ENCODE results near the gene DIABLO.
"Not testable (repeated sequence)": the region's sequence is repeated elsewhere in the genome, so short reads cannot be mapped to it uniquely, and the experiment has no call there.

The DIABLO gene

DNA sequence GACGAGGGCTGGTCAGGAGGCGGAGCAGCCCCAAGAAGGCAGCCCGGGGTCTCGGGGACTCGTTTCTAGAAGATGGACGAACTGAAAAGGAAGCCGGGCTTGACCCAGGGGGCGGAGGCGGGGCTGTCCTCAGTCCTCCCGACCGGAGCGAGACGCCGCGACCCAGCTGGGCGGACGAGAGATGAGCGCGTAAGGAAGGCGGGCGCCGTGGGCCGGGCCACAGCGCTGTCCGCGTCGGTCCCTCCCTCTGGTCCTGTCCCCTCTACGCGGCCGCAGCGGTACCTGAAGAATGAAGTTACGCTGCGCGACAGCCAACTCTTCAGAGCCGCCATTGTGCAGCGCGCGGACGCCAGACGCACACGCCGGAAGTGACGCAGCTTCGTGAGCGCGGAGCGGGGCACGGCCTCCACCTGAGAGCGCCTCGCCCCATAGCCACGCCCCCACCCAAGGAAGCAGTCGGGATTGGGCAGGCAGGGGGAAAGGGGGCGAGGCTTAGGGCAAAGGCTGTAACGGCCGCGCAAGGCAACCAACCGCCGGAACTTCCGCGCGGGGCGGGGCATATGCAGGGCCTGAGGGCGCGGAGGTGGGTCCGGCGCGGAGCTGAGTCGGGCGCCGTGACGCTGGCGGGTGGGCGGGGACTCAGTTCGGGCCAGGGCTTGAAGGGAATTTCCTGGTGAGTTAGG lies at the start of gene DIABLO:
TSS of gene DIABLO (minus strand) at position 370 of the 683 bp plus-strand sequence. CDS start at position 332, 38 bp downstream.
- peak; percentile 100 for DNase-seq

DNA sequence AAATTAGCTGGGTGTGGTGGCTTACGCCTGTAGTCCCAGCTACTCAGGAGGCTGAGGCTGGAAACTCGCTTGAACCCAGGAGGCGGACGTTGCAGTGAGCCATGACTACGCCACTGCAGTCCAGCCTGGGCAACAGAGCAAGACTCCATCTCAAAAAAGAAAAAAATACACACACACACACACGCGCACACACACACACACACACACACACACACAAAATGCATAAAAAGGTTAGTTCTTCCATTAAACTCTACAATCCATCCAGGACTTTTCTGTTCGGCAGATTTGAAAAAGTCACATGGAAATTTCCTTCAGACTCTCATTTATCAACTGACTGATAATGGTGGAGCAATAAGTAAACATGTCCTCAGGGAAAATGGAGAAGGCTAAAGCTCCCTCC lies 49.6 kb upstream of the DIABLO start:
- no peak for DNase-seq

DNA sequence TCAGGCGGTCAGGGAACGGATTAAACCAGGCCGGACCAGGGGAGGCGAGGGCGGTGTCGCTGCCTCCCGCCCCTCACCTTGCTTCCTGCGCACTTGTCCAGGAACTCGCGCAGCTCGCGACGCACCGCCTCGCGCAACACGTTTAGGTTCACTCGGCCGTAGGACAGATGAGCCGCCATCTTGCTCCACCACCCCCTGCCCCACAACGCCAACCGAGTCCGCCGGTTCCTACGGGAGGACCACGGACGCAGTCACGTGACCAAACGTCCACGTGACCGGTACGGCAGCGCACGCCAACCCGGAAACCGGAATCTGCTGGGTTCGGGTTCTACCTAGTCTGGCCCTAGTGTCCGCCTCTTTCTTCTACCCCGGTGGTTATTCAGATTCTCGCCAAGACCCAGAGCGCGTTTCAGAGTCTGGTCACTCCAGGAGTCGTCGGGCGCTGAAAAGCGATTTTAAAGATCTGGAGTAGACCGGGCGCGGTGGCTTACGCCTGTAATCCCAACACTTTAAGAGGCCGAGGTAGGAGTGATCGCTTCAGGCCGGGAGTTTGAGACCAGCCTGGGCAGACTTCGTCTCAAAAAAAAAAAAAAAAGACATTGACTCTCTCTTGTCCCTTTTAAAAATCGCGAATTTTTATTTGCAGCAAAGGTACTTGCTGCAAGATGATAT lies 40.5 kb upstream of the DIABLO start, which contains the start of gene VPS33A:
TSS of gene VPS33A (minus strand) at position 265 of the 672 bp plus-strand sequence. CDS start at position 179, 86 bp downstream.
- DNase-seq, result peak; percentile 93

DNA sequence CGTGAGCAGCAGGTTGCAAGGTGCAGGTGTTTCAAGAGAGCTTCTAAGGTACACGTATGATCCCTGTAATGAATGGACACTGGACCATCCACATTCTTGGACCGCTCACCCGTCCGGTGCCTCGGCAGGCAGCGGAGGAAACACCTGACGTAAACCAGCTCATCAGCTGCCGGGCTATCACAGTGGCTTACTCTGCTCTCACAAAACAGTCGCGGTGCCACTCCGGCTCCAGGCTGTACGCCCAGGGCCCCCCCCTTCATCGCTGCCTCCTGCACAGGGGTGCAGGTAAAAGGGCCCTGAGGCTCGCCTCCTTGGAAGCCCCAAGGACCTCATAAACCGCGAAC lies 40.0 kb upstream of the DIABLO start:
- DNase-seq, result peak; percentile 54

- no peak for DNase-seq
Observed at GRCh38 chr12:122265476-122265875, 39.6 kb upstream of the DIABLO start.

DNA sequence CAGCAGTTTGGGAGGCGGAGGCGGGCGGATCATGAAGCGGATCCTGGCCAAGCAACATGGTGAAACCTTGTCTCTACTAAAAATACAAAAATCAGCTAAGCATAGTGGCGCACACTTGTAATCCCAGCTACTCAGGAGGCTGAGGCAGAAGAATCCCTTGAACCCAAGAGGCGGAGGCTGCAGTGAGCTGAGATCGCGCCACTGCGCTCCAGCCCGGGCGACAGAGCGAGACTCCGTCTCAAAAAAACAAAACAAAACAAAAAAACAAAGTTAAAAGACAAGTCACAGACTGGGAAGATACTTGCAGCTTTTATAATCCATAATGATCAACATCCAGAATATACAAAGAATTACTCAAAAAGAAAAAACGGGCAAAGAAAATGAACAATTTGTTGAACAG lies 34.9 kb upstream of the DIABLO start:
- not testable (repeated sequence) for DNase-seq

- not testable (repeated sequence) for DNase-seq
Observed at GRCh38 chr12:122258939-122259338, 33.1 kb upstream of the DIABLO start.

DNA sequence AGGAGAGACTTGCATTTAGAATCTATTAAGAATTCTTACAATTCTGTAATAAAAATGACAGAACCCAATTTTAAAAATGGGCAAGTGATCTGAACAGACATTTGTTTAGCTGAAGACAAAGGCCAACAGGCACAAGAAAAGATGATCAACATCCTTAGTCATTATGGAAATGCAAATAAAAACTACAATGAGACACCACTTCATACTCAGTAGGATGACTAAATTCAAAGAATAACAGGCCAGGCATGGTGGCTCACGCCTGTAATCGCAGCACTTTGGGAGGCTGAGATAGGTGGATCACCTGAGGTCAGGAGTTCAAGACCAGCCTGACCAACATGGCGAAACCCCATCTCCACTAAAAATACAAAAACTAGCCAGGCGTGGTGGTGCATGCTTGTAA lies 32.6 kb upstream of the DIABLO start:
- DNase-seq, result not testable (repeated sequence)

DNA sequence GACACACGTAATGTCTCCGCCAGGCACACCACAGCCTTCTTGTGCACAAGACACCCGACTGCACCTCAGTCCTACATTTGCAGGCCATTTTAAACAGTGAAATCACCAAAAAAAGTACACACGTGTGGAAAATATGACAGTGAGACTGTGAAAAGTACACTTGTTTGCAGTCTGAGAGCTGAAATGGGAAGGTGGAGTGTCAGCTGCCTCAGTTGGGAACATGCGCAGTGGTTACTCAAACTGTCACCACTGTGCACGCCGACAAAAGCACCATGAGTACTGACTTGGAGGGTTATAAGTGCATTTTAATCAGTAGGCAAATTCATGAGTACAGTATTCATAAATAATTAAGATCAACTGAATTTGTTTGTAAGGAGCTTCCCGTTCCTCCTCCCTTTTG lies 24.7 kb upstream of the DIABLO start:
- DNase-seq, result no peak

- no peak for DNase-seq
Observed at GRCh38 chr12:122250047-122250446, 24.2 kb upstream of the DIABLO start.

DNA sequence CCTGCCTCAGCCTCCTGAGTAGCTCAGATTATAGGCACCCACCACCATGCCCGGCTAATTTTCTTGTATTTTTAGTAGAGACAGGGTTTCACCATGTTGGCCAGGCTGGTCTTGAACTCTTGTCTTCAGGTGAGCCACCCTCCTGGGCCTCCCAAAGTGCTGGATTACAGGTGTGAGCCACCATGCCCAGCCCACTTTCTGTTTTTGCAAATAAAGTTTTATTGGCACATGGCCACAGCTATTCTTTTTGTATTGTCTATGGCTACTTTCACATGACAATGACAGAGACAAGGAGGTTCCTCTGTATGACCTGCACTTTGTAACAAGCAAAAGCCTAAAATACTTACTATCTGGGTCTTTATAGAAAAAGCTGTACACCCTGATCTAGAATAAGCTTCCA lies 19.7 kb upstream of the DIABLO start:
- DNase-seq, result no peak

GRCh38 chr12:122244565-122245371 lies 18.9 kb upstream of the DIABLO start:
- DNase-seq, result no peak

DNA sequence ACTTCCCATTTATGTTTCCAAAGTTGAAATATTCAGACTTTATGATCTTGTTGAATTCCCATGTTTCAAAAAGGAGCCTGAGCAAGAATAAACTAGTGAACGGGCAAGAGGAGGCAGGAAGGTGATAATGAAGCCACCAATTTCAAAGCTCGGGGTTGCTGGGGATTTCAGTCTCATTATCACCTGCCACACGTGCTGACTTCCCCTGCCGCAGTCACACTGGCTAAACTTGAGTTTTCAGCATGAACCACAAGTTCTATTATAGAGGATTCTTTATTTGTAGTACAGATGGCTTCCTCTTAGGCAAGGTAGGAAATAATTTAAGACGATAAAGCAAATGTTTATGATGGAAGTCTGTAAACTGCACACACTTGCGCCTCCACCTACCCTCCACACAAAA lies 18.1 kb upstream of the DIABLO start:
- DNase-seq, result no peak

DNA sequence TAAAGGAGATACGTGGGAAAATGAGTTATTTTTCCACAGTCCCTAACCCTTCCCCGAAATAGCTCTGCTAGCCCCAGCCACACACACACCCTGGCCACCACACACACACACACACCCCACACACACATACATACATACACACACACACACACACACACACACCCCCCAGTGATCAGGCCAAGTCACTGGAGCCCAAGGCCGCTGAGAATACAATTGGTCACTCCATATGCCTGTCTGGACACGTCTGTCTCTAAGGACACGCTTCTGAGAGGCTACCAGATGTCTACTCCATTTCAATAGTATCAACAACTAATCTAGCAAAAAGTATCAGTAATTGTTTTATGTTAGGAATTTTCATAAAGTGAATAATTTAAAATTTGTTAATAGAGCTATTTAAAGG lies 13.0 kb upstream of the DIABLO start:
- DNase-seq, result no peak

DNA sequence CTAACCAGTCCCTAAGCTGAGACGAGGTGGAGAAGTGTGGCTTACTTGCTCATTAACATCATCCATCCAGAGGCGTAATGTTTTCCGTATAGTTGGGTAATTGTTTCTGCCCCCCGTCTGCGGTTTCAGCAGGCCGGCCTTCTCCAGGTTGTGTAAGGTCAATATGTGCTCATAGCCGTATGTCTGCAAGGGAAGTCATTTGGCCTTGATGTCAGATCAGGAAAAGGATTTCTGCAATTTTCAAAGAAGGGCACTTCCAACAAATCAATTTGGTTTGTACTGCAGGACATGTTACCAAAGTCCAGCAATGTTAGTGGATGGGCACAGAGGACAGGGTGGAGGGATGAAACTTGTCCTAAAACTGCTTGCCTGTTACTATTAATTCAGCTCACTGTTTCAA lies 9.9 kb upstream of the DIABLO start:
- DNase-seq, result no peak

GRCh38 chr12:122232691-122233090 lies 6.8 kb upstream of the DIABLO start:
- DNase-seq, result no peak

- DNase-seq, result no peak
Observed at GRCh38 chr12:122230798-122231197, 4.9 kb upstream of the DIABLO start.

DNA sequence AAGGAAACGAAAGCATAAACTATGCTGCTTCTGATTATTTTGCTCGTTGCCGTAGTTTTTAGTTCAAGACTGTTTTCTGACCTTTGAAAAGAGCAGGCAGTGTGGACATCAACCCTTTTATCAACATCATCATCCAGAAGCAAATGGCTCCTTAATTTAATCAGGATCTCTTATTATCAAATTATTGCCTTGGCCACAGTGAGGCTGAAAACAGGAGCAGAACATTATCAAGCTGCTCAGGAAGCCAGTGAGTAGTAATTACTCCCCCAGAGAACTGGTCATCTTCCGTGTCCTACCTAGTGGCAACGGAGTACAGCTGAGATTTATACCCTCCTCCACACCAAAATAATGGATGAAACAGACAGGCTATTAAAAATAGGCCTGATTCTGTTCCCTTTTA lies 2.2 kb upstream of the DIABLO start:
- no peak for DNase-seq

- DNase-seq, result no peak
Observed at GRCh38 chr12:122227341-122227740, 1.5 kb upstream of the DIABLO start.

GRCh38 chr12:122226366-122227125 lies 694 bp upstream of the DIABLO start:
- no peak for DNase-seq

DNA sequence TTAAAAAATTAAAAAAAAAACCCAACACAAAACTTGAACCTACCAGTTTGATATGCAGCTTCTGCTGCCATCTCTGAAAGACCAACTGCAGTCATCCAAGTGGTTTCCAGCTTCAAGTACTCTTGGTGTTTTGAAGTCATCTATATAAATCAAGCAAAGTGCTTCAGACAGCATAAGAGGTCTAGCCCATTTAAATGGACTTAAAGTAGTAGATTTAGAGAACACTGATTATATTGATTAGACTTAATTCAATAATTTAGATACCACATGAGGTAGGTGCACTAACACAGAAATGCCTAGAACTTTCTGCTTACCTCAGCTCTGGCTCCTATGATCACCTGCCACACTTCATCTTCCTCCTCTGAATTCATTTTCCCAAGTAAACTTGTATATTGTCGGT lies 9.4 kb downstream of the DIABLO start:
- no peak for DNase-seq

- DNase-seq, result no peak
Observed at GRCh38 chr12:122215771-122216170, 10.1 kb downstream of the DIABLO start.
